Endothelial cell of umbilical vein (primary cell): ENCODE results near the gene OPA3. TPM values are rescaled to one million over a fixed set of nuclear protein-coding genes. Genes with fewer than 3 reads are reported as not detected.

Source experiments
- BruUV-seq: library from RNA; stranded (reverse); fragments of 400-500 nt; replicated peaks from 2 replicates; lab custom pipeline; 2021; lab: Mats Ljungman, UMichigan
- CTCF ChIA-PET: fragments of 300-600, 350-600 bp; sonication (Branson Sonifier 250); formaldehyde crosslinking; loops from one replicate; lab custom pipeline; 2021; ENCODE audit warnings: antibody characterized with exemption, inconsistent platforms; lab: Charles Lee
- POLR2A ChIA-PET: fragments of 300-600, 350-600 bp; sonication (Branson Sonifier 250); formaldehyde crosslinking; loops from one replicate; lab custom pipeline; 2021; ENCODE audit warnings: antibody characterized with exemption, inconsistent platforms; lab: Charles Lee
- DNase-seq: peaks from one replicate; pipeline ENCODE4 v3.0.0-alpha.2; 2011; ENCODE audit warnings: low read depth, low spot score
- FAIRE-seq: peaks from 2 replicates; lab custom pipeline; 2011; peaks lifted over from hg19 to GRCh38; lab: Jason Lieb, UNC
- H2AFZ ChIP-seq: 2 replicates; pipeline ENCODE4 v1.6.0; 2012; ENCODE audit warnings: low read depth, low read length, control low read depth, inconsistent platforms
- H3K27ac ChIP-seq: 2 replicates; pipeline ENCODE4 v1.5.1; 2011; ENCODE audit warnings: low read depth, mild to moderate bottlenecking, control low read depth, low read length, moderate library complexity; ENCODE audit not compliant: insufficient read depth
- H3K27me3 ChIP-seq, 2 experiments: 2 replicates each; pipeline versions ENCODE4 v1.6.0 to v1.6.1; 2011; ENCODE audit warnings: low read length in 2 of 2, mixed read lengths in 1 of 2; ENCODE audit not compliant: control insufficient read depth in 2 of 2, insufficient read depth in 2 of 2
- H3K36me3 ChIP-seq, 2 experiments: 2 replicates in 1 of 2; 3 replicates in 1 of 2; pipeline ENCODE4 v1.5.1; 2011; ENCODE audit warnings: low read length in 2 of 2, mild to moderate bottlenecking in 1 of 2, moderate library complexity in 1 of 2; ENCODE audit not compliant: control insufficient read depth in 2 of 2, insufficient read depth in 2 of 2; ENCODE audit errors: extremely low read depth in 1 of 2
- H3K4me1 ChIP-seq: 3 replicates; pipeline ENCODE4 v1.5.1; 2011; ENCODE audit warnings: mild to moderate bottlenecking, low read length; ENCODE audit not compliant: control insufficient read depth, insufficient read depth; ENCODE audit errors: extremely low read depth
- H3K4me2 ChIP-seq: 2 replicates; pipeline ENCODE4 v1.6.1; 2011; ENCODE audit warnings: low read length, control low read depth, mixed read lengths; ENCODE audit not compliant: insufficient read depth
- H3K4me3 ChIP-seq, 3 experiments: fragments of 200-600 bp in 1 of 3; sonication (generic), shearing (Covaris generic) in 1 of 3; replicated peaks in 1 of 3; 2 replicates each; pipeline ENCODE4 v1.5.1; 2011 to 2016; ENCODE audit warnings: control low read depth in 3 of 3, low read length in 3 of 3, mild to moderate bottlenecking in 2 of 3, inconsistent platforms in 1 of 3, low read depth in 1 of 3, moderate library complexity in 1 of 3; ENCODE audit not compliant: insufficient read depth in 1 of 3
- H3K79me2 ChIP-seq: 2 replicates; pipeline ENCODE4 v1.6.0; 2012; ENCODE audit warnings: low read length, inconsistent platforms; ENCODE audit not compliant: control insufficient read depth, insufficient read depth
- H3K9ac ChIP-seq: replicated peaks from 2 replicates; pipeline ENCODE3; 2011; ENCODE audit warnings: low read length, control low read depth; ENCODE audit not compliant: insufficient read depth; ENCODE audit errors: extremely low read depth
- H3K9me1 ChIP-seq: replicated peaks from 3 replicates; pipeline ENCODE4 v1.6.0; 2011; ENCODE audit warnings: mild to moderate bottlenecking, low read length; ENCODE audit not compliant: control insufficient read depth, insufficient read depth; ENCODE audit errors: extremely low read depth
- H3K9me3 ChIP-seq: replicated peaks from 2 replicates; pipeline ENCODE4 v1.5.1; 2012; ENCODE audit warnings: low read length, inconsistent platforms; ENCODE audit not compliant: control insufficient read depth, insufficient read depth
- H4K20me1 ChIP-seq: replicated peaks from 2 replicates; pipeline ENCODE3; 2011; ENCODE audit warnings: mild to moderate bottlenecking, low read length; ENCODE audit not compliant: control insufficient read depth, insufficient read depth; ENCODE audit errors: extremely low read depth
- CTCF ChIP-seq, 2 donors: IDR thresholded peaks; 1 replicate in 1 of 2; 2 replicates in 1 of 2; pipeline ENCODE4 v1.5.1; 2011; ENCODE audit warnings: low read length in 2 of 2, mild to moderate bottlenecking in 2 of 2, moderate library complexity in 2 of 2, control low read depth in 1 of 2, inconsistent platforms in 1 of 2, low read depth in 1 of 2; ENCODE audit not compliant: insufficient read depth in 1 of 2; ENCODE audit errors: extremely low read depth in 1 of 2
- EZH2 ChIP-seq: IDR thresholded peaks from 2 replicates; pipeline ENCODE4 v1.6.1; 2012; ENCODE audit warnings: borderline replicate concordance, low read depth, mild to moderate bottlenecking, moderate library complexity, low read length, inconsistent platforms; ENCODE audit not compliant: severe bottlenecking
- FOS ChIP-seq: IDR thresholded peaks from 2 replicates; pipeline ENCODE4 v1.6.1; 2011; ENCODE audit warnings: mild to moderate bottlenecking, low read length, moderate library complexity, borderline replicate concordance; ENCODE audit not compliant: insufficient read depth
- GATA2 ChIP-seq: IDR thresholded peaks from 2 replicates; pipeline ENCODE4 v1.7.0; 2011; ENCODE audit warnings: low read depth, mild to moderate bottlenecking, moderate library complexity, mixed read lengths, low read length; ENCODE audit not compliant: insufficient read length, insufficient read depth
- JUN ChIP-seq: IDR thresholded peaks from 2 replicates; pipeline ENCODE4 v1.6.1; 2011; ENCODE audit warnings: borderline replicate concordance, low read depth; ENCODE audit not compliant: insufficient read length, insufficient read depth
- MAX ChIP-seq: IDR thresholded peaks from 2 replicates; pipeline ENCODE4 v1.6.1; 2011; ENCODE audit not compliant: insufficient read depth, insufficient read length
- MYC ChIP-seq: IDR thresholded peaks from one replicate; pipeline ENCODE4 v1.6.1; 2011; ENCODE audit warnings: mild to moderate bottlenecking, low read depth, low read length
- POLR2A ChIP-seq: IDR thresholded peaks from 2 replicates; pipeline ENCODE4 v1.6.1; 2012; ENCODE audit warnings: low read depth, mild to moderate bottlenecking, control low read depth, low read length
- POLR2AphosphoS5 ChIP-seq: IDR thresholded peaks from 2 replicates; pipeline ENCODE4 v1.6.1; 2012; ENCODE audit warnings: low read depth, mild to moderate bottlenecking, control low read depth, low read length, moderate library complexity; ENCODE audit not compliant: insufficient read depth
- dilution Hi-C: fragments of 300-500 bp; cut with MboI; formaldehyde crosslinking; loops from one replicate; pipeline ENCODE4 v1.15.0; 2019; ENCODE audit warnings: low sequenced_read_pairs; ENCODE audit not compliant: extremely low pct_ligation_motif_present
- intact Hi-C: fragments of 100-400 bp; cut with micrococcal nuclease; formaldehyde crosslinking; loops from one replicate; pipeline ENCODE4 v1.10.0; 2022
- polyA plus RNA-seq, 4 experiments: library from polyadenylated mRNA; depleted of rRNA in 3 of 4; stranded (reverse) in 3 of 4; unstranded in 1 of 4; fragments of >200 nt; gene quantifications; 2 replicates each; pipeline versions ENCODE4 v1.2.1 to v1.2.3, GENCODE V29; 2011 to 2012; ENCODE audit warnings: missing spikeins in 1 of 4
- total RNA-seq: library from RNA; stranded (reverse); gene quantifications from 2 replicates; pipeline ENCODE4 v1.2.3, GENCODE V29; 2021

OPA3 gene
- total and polyA plus RNA-seq, 2 donors (not counting 3 experiments of a cell fraction or from before 2014, with no cell fraction given): 15.4 to 16.0 TPM

- FAIRE-seq (no peak), DNase-seq (no peak)
- no peak overlapping the region for H3K9ac ChIP-seq
- POLR2A ChIA-PET: no interaction called here
- CTCF ChIA-PET: interaction anchor here (1.0 kb wide), 1 partner anchor 10 kb away, joined by 4 read pairs; no protein-coding TSS in a partner anchor
- no peaks in the 10 kb centered on the region for H3K27me3 ChIP-seq
- intact Hi-C loops: no loop called here
- no peaks in the 10 kb centered on the region for H3K36me3 ChIP-seq
- H2AFZ ChIP-seq: no peak overlapping the region
- dilution Hi-C loops: no loop called here
- peaks cover 8% of the 10 kb centered on the region for H3K4me1 ChIP-seq
- no peak overlapping the region for H3K4me3 ChIP-seq
- no peaks in the 10 kb centered on the region for H4K20me1 ChIP-seq
- H3K9me3 ChIP-seq: no peaks in the 10 kb centered on the region
- TF ChIP-seq POLR2AphosphoS5 (no peak), MYC (no peak), FOS (no peak), MAX (no peak), CTCF (IDR thresholded peaks at IDR 0.05; ENCODE audit: extremely low read depth in 1 of 2, insufficient read depth in 1 of 2, low read depth in 1 of 2, low read length in 2 of 2) (no peak), JUN (no peak), POLR2A (no peak), EZH2 (no peak), GATA2 (no peak)
- BruUV-seq: no TSS peak
- H3K27ac ChIP-seq: no peak overlapping the region
- H3K79me2 ChIP-seq: no peaks in the 10 kb centered on the region
- no peaks in the 10 kb centered on the region for H3K9me1 ChIP-seq
- H3K4me2 ChIP-seq: no peak overlapping the region
Observed at GRCh38 chr19:45564131-45564780, 20.3 kb downstream of the OPA3 start.
